AG04450 (cell line): ENCODE measurements around the gene PRR20G. TPM values are rescaled to one million over a fixed set of nuclear protein-coding genes. Genes with fewer than 3 reads are reported as not detected.
"Not testable (repeated sequence)": the region's sequence is repeated elsewhere in the genome, so short reads cannot be mapped to it uniquely, and the experiment has no call there.

Experiments
- CTCF ChIA-PET: fragments of 300-600, 350-600 bp; formaldehyde crosslinking; extraction: SDS; loops from one replicate; lab custom pipeline; 2022; ENCODE audit warnings: antibody characterized with exemption, inconsistent platforms; lab: Charles Lee
- POLR2A ChIA-PET: fragments of 350-600 bp; formaldehyde crosslinking; extraction: SDS; loops from one replicate; lab custom pipeline; 2021; ENCODE audit warnings: antibody characterized with exemption, inconsistent platforms; lab: Yijun Ruan, JAX
- DNase-seq: peaks from one replicate; pipeline ENCODE4 v3.0.0-alpha.2; 2011; ENCODE audit warnings: low read depth, low spot score
- H3K27ac ChIP-seq: one replicate; pipeline ENCODE4 v1.5.1; 2012; ENCODE audit warnings: low read depth, low read length, control low read depth
- H3K27me3 ChIP-seq: one replicate; pipeline ENCODE4 v1.6.0; 2012; ENCODE audit warnings: low read length; ENCODE audit not compliant: control insufficient read depth, insufficient read depth
- H3K4me3 ChIP-seq: 2 replicates; pipeline ENCODE4 v1.5.1; 2011; ENCODE audit warnings: mild to moderate bottlenecking, low read depth, low read length, control low read depth
- H3K9me3 ChIP-seq: 2 replicates; pipeline ENCODE4 v1.5.1; 2012; ENCODE audit warnings: low read length; ENCODE audit not compliant: control insufficient read depth, insufficient read depth
- polyA plus RNA-seq: library from polyadenylated mRNA; depleted of rRNA; stranded (reverse); fragments of >200 nt; gene quantifications from 2 replicates; pipeline ENCODE4 v1.2.3, GENCODE V29; 2011
- TF ChIP-seq, protein P1 (sequence below): IDR thresholded peaks from 2 replicates; pipeline ENCODE4 v1.5.1; 2011; ENCODE audit warnings: low read depth, low read length, control low read depth, inconsistent platforms

The PRR20G gene
- polyA plus RNA-seq, 1 experiment = not detected

DNA sequence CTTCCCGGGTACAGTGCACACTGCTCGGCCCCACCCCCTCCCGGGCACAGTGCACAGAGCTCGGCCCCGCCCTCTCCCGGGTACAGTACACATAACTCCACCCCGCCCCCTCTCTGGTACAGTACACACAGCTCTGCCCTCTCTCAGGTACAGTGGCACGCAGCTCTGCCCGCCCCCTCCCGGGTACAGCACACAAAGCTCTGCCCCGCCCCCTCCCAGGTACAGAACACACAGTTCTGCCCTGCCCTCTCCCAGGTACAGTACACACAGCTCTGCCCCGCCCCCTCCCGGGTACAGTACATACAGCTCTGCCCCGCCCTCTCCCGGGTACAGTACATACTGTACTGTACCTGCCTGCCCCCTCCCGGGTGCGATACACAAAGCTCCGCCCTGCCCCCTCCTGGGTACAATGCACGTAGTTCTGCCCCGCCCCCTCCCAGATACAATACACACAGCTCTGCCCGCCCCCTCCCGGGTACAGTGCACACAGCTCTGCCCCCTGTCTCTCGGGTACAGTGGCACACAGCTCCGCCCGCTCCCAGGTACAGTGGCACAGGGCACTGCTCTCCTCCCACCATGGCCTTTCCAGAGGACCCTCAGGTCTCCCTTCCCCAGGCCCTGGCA, 16.4 kb upstream of the PRR20G start:
- POLR2A ChIA-PET = no interaction called here
- CTCF ChIA-PET = no interaction called here
- no peak for DNase-seq
- Histone ChIP-seq H3K27ac (no peak overlapping the region), H3K27me3 (peaks cover 4% of the 10 kb centered on the region), H3K4me3 (no peak overlapping the region), H3K9me3 (no peaks in the 10 kb centered on the region; the same call in 1 of the 2 replicates)
- TF ChIP-seq, protein P1, sequence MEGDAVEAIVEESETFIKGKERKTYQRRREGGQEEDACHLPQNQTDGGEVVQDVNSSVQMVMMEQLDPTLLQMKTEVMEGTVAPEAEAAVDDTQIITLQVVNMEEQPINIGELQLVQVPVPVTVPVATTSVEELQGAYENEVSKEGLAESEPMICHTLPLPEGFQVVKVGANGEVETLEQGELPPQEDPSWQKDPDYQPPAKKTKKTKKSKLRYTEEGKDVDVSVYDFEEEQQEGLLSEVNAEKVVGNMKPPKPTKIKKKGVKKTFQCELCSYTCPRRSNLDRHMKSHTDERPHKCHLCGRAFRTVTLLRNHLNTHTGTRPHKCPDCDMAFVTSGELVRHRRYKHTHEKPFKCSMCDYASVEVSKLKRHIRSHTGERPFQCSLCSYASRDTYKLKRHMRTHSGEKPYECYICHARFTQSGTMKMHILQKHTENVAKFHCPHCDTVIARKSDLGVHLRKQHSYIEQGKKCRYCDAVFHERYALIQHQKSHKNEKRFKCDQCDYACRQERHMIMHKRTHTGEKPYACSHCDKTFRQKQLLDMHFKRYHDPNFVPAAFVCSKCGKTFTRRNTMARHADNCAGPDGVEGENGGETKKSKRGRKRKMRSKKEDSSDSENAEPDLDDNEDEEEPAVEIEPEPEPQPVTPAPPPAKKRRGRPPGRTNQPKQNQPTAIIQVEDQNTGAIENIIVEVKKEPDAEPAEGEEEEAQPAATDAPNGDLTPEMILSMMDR = no peak

DNA sequence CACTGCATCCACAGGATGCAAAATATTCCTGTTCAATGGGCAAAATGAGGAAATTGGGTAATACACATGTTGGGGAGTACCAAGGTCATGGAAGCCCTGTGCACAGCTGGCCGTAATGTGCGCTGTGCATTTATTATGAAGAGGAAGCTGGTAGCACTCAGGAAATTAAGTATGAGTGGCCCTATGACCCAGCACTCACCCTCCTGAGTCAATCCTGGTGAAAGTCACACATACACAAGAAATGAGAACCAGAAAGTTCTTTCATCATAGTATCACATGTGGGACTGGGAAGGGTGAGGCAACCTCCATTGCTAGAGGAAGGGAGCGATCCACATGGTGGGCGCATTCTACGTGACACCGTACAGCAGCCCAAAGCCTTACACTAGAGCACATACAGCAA, 11.4 kb upstream of the PRR20G start:
- Histone ChIP-seq H3K4me3 (no peak overlapping the region), H3K27me3 (peaks cover 4% of the 10 kb centered on the region), H3K9me3 (no peaks in the 10 kb centered on the region), H3K27ac (no peak overlapping the region)
- TF ChIP-seq, protein P1 = no peak
- CTCF ChIA-PET = no interaction called here
- no peak for DNase-seq
- POLR2A ChIA-PET = no interaction called here

DNA sequence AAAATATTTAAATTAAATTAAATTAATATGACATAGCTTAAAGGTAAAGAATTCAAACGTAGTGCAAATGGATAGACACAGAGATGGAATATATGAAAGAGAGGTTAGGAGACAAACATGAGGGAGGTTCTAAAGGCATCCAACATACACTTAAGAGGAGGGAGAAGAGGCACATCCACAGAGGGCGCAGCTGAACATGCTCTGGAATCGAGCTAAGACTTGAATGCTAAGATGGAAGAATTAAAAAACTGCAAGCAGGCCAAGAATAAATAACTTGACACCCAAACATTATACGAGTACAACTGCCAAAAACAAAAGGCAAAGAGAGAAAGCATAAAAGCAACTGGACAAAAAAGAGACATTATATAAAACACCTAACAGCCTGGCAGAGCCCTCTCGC, 9.1 kb upstream of the PRR20G start:
- no peaks in the 10 kb centered on the region for H3K9me3 ChIP-seq
- no peak overlapping the region for H3K27ac ChIP-seq
- ChIA-PET POLR2A (no interaction called here), CTCF (no interaction called here)
- TF ChIP-seq, protein P1 = no peak
- peaks cover 4% of the 10 kb centered on the region for H3K27me3 ChIP-seq
- H3K4me3 ChIP-seq = no peak overlapping the region
- DNase-seq = no peak

DNA sequence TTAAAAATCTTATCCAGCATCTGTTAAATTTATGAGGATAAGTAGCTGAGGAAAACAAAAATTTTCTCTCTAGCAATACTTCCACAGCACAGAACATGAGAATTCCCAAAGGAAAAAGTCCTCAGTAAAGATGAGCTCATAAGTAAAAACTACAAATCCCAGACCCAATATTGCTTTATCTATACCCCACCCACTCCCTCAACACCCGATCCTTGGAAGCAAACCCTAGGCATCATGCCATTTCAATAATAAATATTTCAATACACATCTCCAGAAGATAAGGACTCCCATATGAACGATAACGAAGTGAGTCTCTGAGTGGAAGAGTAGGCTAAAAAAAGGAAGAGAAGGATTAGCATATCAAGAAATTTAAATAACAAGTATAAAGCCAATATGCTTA, 8.3 kb upstream of the PRR20G start:
- Histone ChIP-seq H3K4me3 (no peak overlapping the region), H3K9me3 (no peaks in the 10 kb centered on the region), H3K27ac (no peak overlapping the region), H3K27me3 (peaks cover 4% of the 10 kb centered on the region)
- CTCF ChIA-PET = no interaction called here
- POLR2A ChIA-PET = no interaction called here
- TF ChIP-seq, protein P1 = no peak
- DNase-seq = no peak

DNA sequence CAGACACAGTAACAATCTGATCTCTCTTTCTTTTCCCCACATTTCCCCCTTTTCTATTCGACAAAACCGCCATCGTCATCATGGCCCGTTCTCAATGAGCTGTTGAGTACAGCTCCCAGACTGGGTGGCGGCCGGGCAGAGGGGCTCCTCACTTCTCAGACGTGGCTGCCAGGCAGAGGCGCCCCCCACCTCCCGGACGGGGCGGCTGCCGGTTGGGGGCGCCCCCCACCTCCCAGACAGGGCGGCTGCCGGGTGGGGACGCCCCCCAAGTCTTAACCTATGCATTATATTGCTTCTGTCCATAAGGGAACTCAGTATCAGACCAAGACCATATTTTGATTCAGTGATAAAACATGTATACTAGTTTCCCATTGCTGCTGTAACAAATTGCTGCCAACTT, 5.8 kb upstream of the PRR20G start:
- POLR2A ChIA-PET, H3K9me3 ChIP-seq, H3K27me3 ChIP-seq, DNase-seq, H3K4me3 ChIP-seq, H3K27ac ChIP-seq, CTCF ChIA-PET: not testable (repeated sequence)

DNA sequence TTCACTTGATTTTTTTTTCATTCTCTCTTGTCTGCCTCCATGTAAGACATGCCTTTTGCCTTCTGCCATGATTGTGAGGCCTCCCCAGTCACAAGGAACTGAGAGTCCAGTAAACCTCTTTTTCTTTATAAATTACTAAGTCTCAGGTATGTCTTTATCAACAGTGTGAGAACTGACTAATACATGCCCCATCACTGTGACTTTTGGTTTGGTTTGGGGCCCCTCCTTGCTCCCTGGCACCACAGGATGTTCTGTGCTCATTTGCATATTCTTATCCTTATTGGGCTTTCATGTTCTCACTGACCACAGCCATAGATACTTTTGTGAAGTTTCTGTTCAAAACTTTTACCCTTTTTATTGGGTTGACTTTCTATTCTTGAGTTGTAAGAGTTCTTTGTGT, 3.8 kb upstream of the PRR20G start:
- ChIA-PET CTCF (no interaction called here), POLR2A (no interaction called here)
- TF ChIP-seq, protein P1 = no peak
- no peaks in the 10 kb centered on the region for H3K27me3 ChIP-seq
- H3K27ac ChIP-seq = no peak overlapping the region
- peaks cover 18% of the 10 kb centered on the region; the same call in 1 of the 2 replicates for H3K9me3 ChIP-seq
- no peak for DNase-seq
- no peak overlapping the region for H3K4me3 ChIP-seq
